GM23248 (cell line): ENCODE data around the gene INTS4. TPM values are rescaled to one million over a fixed set of nuclear protein-coding genes. Genes with fewer than 3 reads are reported as not detected.

ENCODE experiments used
- DNase-seq: peaks from one replicate; pipeline ENCODE4 v3.0.0-alpha.2; 2015
- H2AFZ ChIP-seq: fragments of 200-600 bp; sonication (generic); 2 replicates; pipeline ENCODE4 v1.6.1; 2016; ENCODE audit warnings: antibody characterized with exemption
- H3F3A ChIP-seq: fragments of 200-600 bp; sonication (generic); 2 replicates; pipeline ENCODE4 v1.6.1; 2016; ENCODE audit warnings: mild to moderate bottlenecking, antibody characterized with exemption, mixed run types; ENCODE audit not compliant: insufficient read depth
- H3K27ac ChIP-seq: fragments of 200-600 bp; sonication (generic); 2 replicates; pipeline ENCODE4 v1.5.1; 2016; ENCODE audit warnings: mild to moderate bottlenecking
- H3K27me3 ChIP-seq: fragments of 200-600 bp; sonication (generic); replicated peaks from 2 replicates; pipeline ENCODE4 v1.6.1; 2016; ENCODE audit warnings: mild to moderate bottlenecking; ENCODE audit not compliant: insufficient read depth
- H3K36me3 ChIP-seq: fragments of 200-600 bp; sonication (generic); 2 replicates; pipeline ENCODE4 v1.6.1; 2016; ENCODE audit warnings: low read depth, mild to moderate bottlenecking
- H3K4me1 ChIP-seq: fragments of 200-600 bp; sonication (generic); 2 replicates; pipeline ENCODE4 v1.6.1; 2016; ENCODE audit warnings: mild to moderate bottlenecking; ENCODE audit not compliant: insufficient read depth
- H3K4me2 ChIP-seq: fragments of 200-600 bp; sonication (generic); one replicate; pipeline ENCODE4 v1.6.1; 2016; ENCODE audit warnings: mild to moderate bottlenecking; ENCODE audit not compliant: unreplicated experiment
- H3K4me3 ChIP-seq: fragments of 200-600 bp; sonication (generic); 2 replicates; pipeline ENCODE4 v1.5.1; 2016; ENCODE audit warnings: mild to moderate bottlenecking
- H3K79me2 ChIP-seq: fragments of 200-600 bp; sonication (generic); 2 replicates; pipeline ENCODE4 v1.6.1; 2016; ENCODE audit warnings: mild to moderate bottlenecking; ENCODE audit not compliant: insufficient read depth
- H3K9ac ChIP-seq: fragments of 200-600 bp; sonication (generic); 2 replicates; pipeline ENCODE4 v1.6.1; 2016; ENCODE audit warnings: mild to moderate bottlenecking
- H3K9me2 ChIP-seq: fragments of 200-600 bp; sonication (generic); 2 replicates; pipeline ENCODE4 v1.6.1; 2016; ENCODE audit warnings: mixed run types, mild to moderate bottlenecking, moderate library complexity; ENCODE audit not compliant: insufficient read depth
- H3K9me3 ChIP-seq: fragments of 200-600 bp; sonication (generic); one replicate; pipeline ENCODE4 v1.6.1; 2017; ENCODE audit warnings: low read depth
- H4K20me1 ChIP-seq: fragments of 200-600 bp; sonication (generic); 2 replicates; pipeline ENCODE4 v1.6.0; 2016; ENCODE audit not compliant: insufficient read depth
- EZH2 ChIP-seq: fragments of 200-600 bp; sonication (generic); IDR thresholded peaks from 2 replicates; pipeline ENCODE4 v1.6.1; 2018; ENCODE audit warnings: antibody characterized with exemption, mild to moderate bottlenecking; ENCODE audit not compliant: insufficient read depth, poor library complexity, severe bottlenecking
- EZH2phosphoT487 ChIP-seq: fragments of 200-600 bp; sonication (generic); IDR thresholded peaks from 2 replicates; pipeline ENCODE4 v1.6.1; 2018; ENCODE audit warnings: antibody characterized with exemption, moderate library complexity, mild to moderate bottlenecking, low read depth; ENCODE audit not compliant: insufficient read depth
- WGBS, 2 experiments: methylation state at CpG; one replicate each; pipeline ENCODE4 v1.1.6; 2015 to 2017; ENCODE audit warnings: low lambda C conversion rate in 2 of 2, low coverage in 1 of 2; ENCODE audit errors: missing lambda C conversion rate in 2 of 2; 5-methylcytosine and 5-hydroxymethylcytosine counted together
- in situ Hi-C: fragments of 300-500 bp; cut with MboI; formaldehyde crosslinking; loops from 2 replicates; pipeline ENCODE4 v1.15.0; 2020
- polyA plus RNA-seq: library from polyadenylated mRNA; unstranded; fragments of >200 nt; fragmentation: Nextera tagmentation; extraction: Ambion mirVana; gene quantifications from 2 replicates; pipeline ENCODE4 v1.2.1, GENCODE V29; 2016
- total RNA-seq: library from RNA; depleted of rRNA; stranded (reverse); fragments of >200 nt; shearing (Covaris generic); gene quantifications from 2 replicates; pipeline ENCODE4 v1.2.3, GENCODE V29; 2014

Gene INTS4
- total and polyA plus RNA-seq, 2 experiments from 2014 or later, result 25.8 to 29.3 TPM

GRCh38 chr11:77876045-77876444 lies 118.4 kb downstream of the INTS4 start:
- H3K9me2 ChIP-seq, result no peaks in the 10 kb centered on the region
- no peaks in the 10 kb centered on the region for H3K9me3 ChIP-seq
- peaks cover 13% of the 10 kb centered on the region; the same call in 1 of the 2 replicates for H3F3A ChIP-seq
- in situ Hi-C loops, result no loop called here
- no peak overlapping the region for H3K4me2 ChIP-seq
- TF ChIP-seq EZH2phosphoT487 (no peak), EZH2 (no peak)
- H3K4me1 ChIP-seq, result peaks cover 18% of the 10 kb centered on the region
- no peak overlapping the region for H2AFZ ChIP-seq
- no peaks in the 10 kb centered on the region for H3K27me3 ChIP-seq
- H3K27ac ChIP-seq, result no peak overlapping the region
- peaks cover 3% of the 10 kb centered on the region; the same call in 1 of the 2 replicates for H3K36me3 ChIP-seq
- no peak overlapping the region for H3K4me3 ChIP-seq
- no peaks in the 10 kb centered on the region for H3K79me2 ChIP-seq
- no peaks in the 10 kb centered on the region for H4K20me1 ChIP-seq
- no peak overlapping the region for H3K9ac ChIP-seq
- no peak for DNase-seq
- 88% methylated on average over 3 of the region's 3 CpGs for WGBS, 2 experiments

- Histone ChIP-seq H3K4me2 (peak overlapping the region; percentile 16), H3K27me3 (no peaks in the 10 kb centered on the region), H3K79me2 (no peaks in the 10 kb centered on the region), H3F3A (peaks cover 9% of the 10 kb centered on the region; the same call in 1 of the 2 replicates), H4K20me1 (no peaks in the 10 kb centered on the region), H2AFZ (no peak overlapping the region), H3K9me2 (no peaks in the 10 kb centered on the region), H3K4me3 (no peak overlapping the region), H3K9ac (no peak overlapping the region), H3K4me1 (peaks cover 18% of the 10 kb centered on the region), H3K36me3 (peaks cover 3% of the 10 kb centered on the region; the same call in 1 of the 2 replicates), H3K9me3 (no peaks in the 10 kb centered on the region), H3K27ac (no peak overlapping the region)
- WGBS, 2 experiments, result 98 to 99% methylated on average over 3 of the region's 3 CpGs
- in situ Hi-C loops, result no loop called here
- peak; percentile 26 for DNase-seq
- TF ChIP-seq EZH2phosphoT487, result no peak
- TF ChIP-seq EZH2, result no peak
Measured at GRCh38 chr11:77874206-77874605, 120.3 kb downstream of the INTS4 start.

- Histone ChIP-seq H3K27ac (no peak overlapping the region), H3F3A (peaks cover under 1% of the 10 kb centered on the region; the same call in 1 of the 2 replicates), H3K4me2 (no peak overlapping the region), H3K9ac (no peak overlapping the region), H3K9me3 (no peaks in the 10 kb centered on the region), H3K4me3 (no peak overlapping the region), H3K79me2 (no peaks in the 10 kb centered on the region), H3K36me3 (peaks cover 3% of the 10 kb centered on the region; the same call in 1 of the 2 replicates), H2AFZ (no peak overlapping the region), H3K4me1 (peaks cover 14% of the 10 kb centered on the region), H3K9me2 (no peaks in the 10 kb centered on the region), H3K27me3 (no peaks in the 10 kb centered on the region), H4K20me1 (no peaks in the 10 kb centered on the region)
- TF ChIP-seq EZH2 (no peak), EZH2phosphoT487 (no peak)
- DNase-seq, result no peak
- WGBS, 2 experiments, result 93 to 96% methylated on average over 1 of the region's 1 CpG
- in situ Hi-C loops, result no loop called here
Measured at GRCh38 chr11:77873345-77873744, 121.1 kb downstream of the INTS4 start.

- Histone ChIP-seq H3K9me3 (no peaks in the 10 kb centered on the region), H3K27ac (no peak overlapping the region), H3F3A (peaks cover 9% of the 10 kb centered on the region), H3K9me2 (no peaks in the 10 kb centered on the region), H3K36me3 (no peaks in the 10 kb centered on the region), H3K4me3 (no peak overlapping the region), H3K4me2 (no peak overlapping the region), H2AFZ (no peak overlapping the region), H3K27me3 (no peaks in the 10 kb centered on the region), H3K4me1 (peaks cover 9% of the 10 kb centered on the region), H4K20me1 (no peaks in the 10 kb centered on the region), H3K79me2 (no peaks in the 10 kb centered on the region), H3K9ac (no peak overlapping the region)
- in situ Hi-C loops, result no loop called here
- no peak for DNase-seq
- WGBS, 2 experiments, result 98% methylated on average over 3 of the region's 3 CpGs
- TF ChIP-seq EZH2phosphoT487 (no peak), EZH2 (no peak)
Measured at GRCh38 chr11:77871855-77872254, 122.6 kb downstream of the INTS4 start.

- Histone ChIP-seq H3K79me2 (no peaks in the 10 kb centered on the region), H4K20me1 (no peaks in the 10 kb centered on the region), H3K9me2 (no peaks in the 10 kb centered on the region), H3K9me3 (no peaks in the 10 kb centered on the region), H3K27ac (no peak overlapping the region), H3K36me3 (no peaks in the 10 kb centered on the region), H3K9ac (no peak overlapping the region), H2AFZ (no peak overlapping the region), H3F3A (peaks cover 29% of the 10 kb centered on the region), H3K4me1 (peaks cover 14% of the 10 kb centered on the region), H3K4me3 (no peak overlapping the region), H3K4me2 (no peak overlapping the region), H3K27me3 (no peaks in the 10 kb centered on the region)
- no peak for TF ChIP-seq EZH2phosphoT487
- TF ChIP-seq EZH2, result no peak
- WGBS, 2 experiments, result 86 to 96% methylated on average over 4 of the region's 4 CpGs
- DNase-seq, result no peak
- in situ Hi-C loops, result no loop called here
Measured at GRCh38 chr11:77868744-77869143, 125.7 kb downstream of the INTS4 start.
